Vagina (tissue), 2 donors: ENCODE measurements around the gene TTC7B. TPM values are rescaled to one million over a fixed set of nuclear protein-coding genes. Genes with fewer than 3 reads are reported as not detected.

Experiments
- DNase-seq, 2 donors: peaks; one replicate each; pipeline ENCODE4 v3.0.0-alpha.2; 2017; ENCODE audit errors: extremely low spot score in 2 of 2
- H3K27ac ChIP-seq: fragments of 200-600 bp; sonication (generic); one replicate; pipeline ENCODE4 v1.5.1; 2019
- H3K27me3 ChIP-seq: fragments of 200-600 bp; sonication (generic); one replicate; pipeline ENCODE4 v1.5.1; 2019
- H3K36me3 ChIP-seq, 2 donors: fragments of 200-600 bp; sonication (generic); one replicate each; pipeline ENCODE4 v1.5.1; 2017 to 2019
- H3K4me1 ChIP-seq: fragments of 200-600 bp; sonication (generic); one replicate; pipeline ENCODE4 v1.5.1; 2019
- H3K4me3 ChIP-seq, 2 donors: fragments of 200-600 bp; sonication (generic); 1 replicate in 1 of 2; 2 replicates in 1 of 2; pipeline ENCODE4 v1.5.1; 2016 to 2019
- H3K9me3 ChIP-seq: fragments of 200-600 bp; sonication (generic); one replicate; pipeline ENCODE4 v1.5.1; 2019
- POLR2A ChIP-seq, 2 donors: fragments of 450-650 bp; IDR thresholded peaks; one replicate each; pipeline ENCODE4 v1.6.1; 2017; ENCODE audit warnings: antibody characterized with exemption in 2 of 2, mild to moderate bottlenecking in 2 of 2, moderate library complexity in 2 of 2
- POLR2AphosphoS5 ChIP-seq, 2 donors: sonication (generic); formaldehyde crosslinking; IDR thresholded peaks; one replicate each; pipeline ENCODE4 v1.9.0; 2017; ENCODE audit warnings: antibody characterized with exemption in 2 of 2, mild to moderate bottlenecking in 2 of 2, low read depth in 1 of 2; ENCODE audit not compliant: insufficient read depth in 1 of 2
- intact Hi-C: fragments of 100-400 bp; cut with DNase I; formaldehyde crosslinking; loops from one replicate; pipeline ENCODE4 v1.15.1; 2023
- total RNA-seq: library from RNA; depleted of rRNA; stranded (reverse); fragments of >200 nt; gene quantifications from one replicate; pipeline ENCODE4 v1.2.3, GENCODE V29; 2016
- TF ChIP-seq, protein P1 (sequence below), 3 experiments: fragments of 450-650 bp in 2 of 3; fragments of 200-600 bp in 1 of 3; sonication (generic) in 1 of 3; IDR thresholded peaks; one replicate each; pipeline ENCODE4 v1.5.1; 2017 to 2019; ENCODE audit warnings: antibody characterized with exemption in 3 of 3, mild to moderate bottlenecking in 2 of 3, moderate library complexity in 2 of 3

Gene TTC7B
- total RNA-seq, 1 donor from 2014 or later: 56.0 TPM

DNA sequence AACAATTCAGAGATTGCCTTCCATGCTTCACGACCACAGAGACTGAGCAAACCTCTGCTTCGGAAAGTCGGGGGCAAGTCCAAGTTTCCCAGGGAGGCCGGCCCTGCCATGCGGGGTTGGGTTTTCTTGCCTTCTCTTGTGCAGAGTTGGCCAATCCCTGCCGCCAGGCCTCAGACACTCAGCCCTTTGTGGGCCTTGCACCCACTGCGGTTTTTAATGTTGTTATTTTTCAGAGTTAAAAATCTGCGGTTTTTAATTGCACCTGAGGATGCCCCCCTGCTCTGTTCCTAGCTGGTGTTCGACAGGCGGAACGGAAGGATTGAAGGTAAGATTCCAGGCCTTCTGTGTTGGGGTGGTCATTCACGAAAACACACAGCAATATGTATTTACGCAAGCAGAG is 310.7 kb downstream of the TTC7B start:
- Histone ChIP-seq H3K4me3 (no peak overlapping the region), H3K4me1 (peaks cover 5% of the 10 kb centered on the region), H3K27me3 (no peaks in the 10 kb centered on the region), H3K27ac (no peak overlapping the region), H3K9me3 (no peaks in the 10 kb centered on the region), H3K36me3 (no peaks in the 10 kb centered on the region)
- intact Hi-C loops: no loop called here
- no peak for TF ChIP-seq POLR2A (IDR thresholded peaks at IDR 0.05)
- TF ChIP-seq, protein P1, sequence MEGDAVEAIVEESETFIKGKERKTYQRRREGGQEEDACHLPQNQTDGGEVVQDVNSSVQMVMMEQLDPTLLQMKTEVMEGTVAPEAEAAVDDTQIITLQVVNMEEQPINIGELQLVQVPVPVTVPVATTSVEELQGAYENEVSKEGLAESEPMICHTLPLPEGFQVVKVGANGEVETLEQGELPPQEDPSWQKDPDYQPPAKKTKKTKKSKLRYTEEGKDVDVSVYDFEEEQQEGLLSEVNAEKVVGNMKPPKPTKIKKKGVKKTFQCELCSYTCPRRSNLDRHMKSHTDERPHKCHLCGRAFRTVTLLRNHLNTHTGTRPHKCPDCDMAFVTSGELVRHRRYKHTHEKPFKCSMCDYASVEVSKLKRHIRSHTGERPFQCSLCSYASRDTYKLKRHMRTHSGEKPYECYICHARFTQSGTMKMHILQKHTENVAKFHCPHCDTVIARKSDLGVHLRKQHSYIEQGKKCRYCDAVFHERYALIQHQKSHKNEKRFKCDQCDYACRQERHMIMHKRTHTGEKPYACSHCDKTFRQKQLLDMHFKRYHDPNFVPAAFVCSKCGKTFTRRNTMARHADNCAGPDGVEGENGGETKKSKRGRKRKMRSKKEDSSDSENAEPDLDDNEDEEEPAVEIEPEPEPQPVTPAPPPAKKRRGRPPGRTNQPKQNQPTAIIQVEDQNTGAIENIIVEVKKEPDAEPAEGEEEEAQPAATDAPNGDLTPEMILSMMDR (IDR thresholded peaks at IDR 0.05): no peak
- TF ChIP-seq POLR2AphosphoS5 (IDR thresholded peaks at IDR 0.05; ENCODE audit: insufficient read depth in 1 of 2, low read depth in 1 of 2): no peak
- no peak for DNase-seq

DNA sequence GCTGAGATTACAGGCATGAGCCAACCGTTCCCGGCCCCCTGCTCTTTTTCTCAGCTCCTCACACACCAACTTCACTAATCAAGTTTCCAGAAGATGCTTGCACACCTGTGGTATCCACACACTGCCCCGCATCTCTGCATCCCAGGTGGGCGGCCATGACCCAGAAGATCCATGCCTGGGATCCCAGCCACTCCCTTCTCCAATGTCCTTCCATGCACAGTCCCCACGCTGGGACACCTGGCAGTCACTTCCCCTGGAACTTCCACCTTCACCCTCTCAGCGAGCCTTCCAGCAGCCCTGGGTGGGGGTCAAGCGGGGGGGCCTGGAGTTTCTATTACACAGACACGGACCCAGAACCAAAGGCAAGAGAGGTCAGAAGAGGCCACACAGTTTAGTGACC is 311.6 kb downstream of the TTC7B start:
- no peak overlapping the region for H3K27ac ChIP-seq
- intact Hi-C loops: no loop called here
- peaks cover 5% of the 10 kb centered on the region for H3K4me1 ChIP-seq
- no peak for TF ChIP-seq POLR2AphosphoS5 (IDR thresholded peaks at IDR 0.05; ENCODE audit: insufficient read depth in 1 of 2, low read depth in 1 of 2)
- TF ChIP-seq, protein P1 (IDR thresholded peaks at IDR 0.05): no peak
- TF ChIP-seq POLR2A (IDR thresholded peaks at IDR 0.05): no peak
- no peaks in the 10 kb centered on the region for H3K27me3 ChIP-seq
- H3K4me3 ChIP-seq: no peak overlapping the region
- DNase-seq: no peak
- H3K36me3 ChIP-seq: no peaks in the 10 kb centered on the region
- H3K9me3 ChIP-seq: no peaks in the 10 kb centered on the region

DNA sequence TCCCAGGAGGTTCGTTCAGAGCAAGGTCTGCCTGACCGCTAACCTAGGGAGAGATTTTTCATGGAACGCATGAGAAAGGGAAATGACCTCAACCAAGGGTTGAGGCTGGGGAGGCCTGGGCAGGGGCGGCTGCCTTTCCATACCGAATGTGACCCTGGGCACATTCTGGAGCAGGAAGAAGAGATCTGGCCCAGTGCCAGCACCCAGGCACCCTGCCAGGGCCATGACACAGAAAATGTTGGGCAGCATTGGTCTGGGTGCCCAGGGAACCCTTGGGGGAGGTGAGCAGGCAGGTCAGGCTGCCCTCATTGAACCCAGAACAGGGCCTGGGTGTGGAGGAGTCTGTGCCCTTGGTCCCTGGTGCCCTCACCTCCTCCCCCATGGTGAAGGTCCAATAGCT is 312.6 kb downstream of the TTC7B start:
- TF ChIP-seq POLR2AphosphoS5 (IDR thresholded peaks at IDR 0.05; ENCODE audit: insufficient read depth in 1 of 2, low read depth in 1 of 2): no peak
- TF ChIP-seq POLR2A (IDR thresholded peaks at IDR 0.05): no peak
- TF ChIP-seq, protein P1 (IDR thresholded peaks at IDR 0.05): no peak
- no peaks in the 10 kb centered on the region for H3K36me3 ChIP-seq
- no peak overlapping the region for H3K27ac ChIP-seq
- H3K4me3 ChIP-seq: no peak overlapping the region
- intact Hi-C loops: no loop called here
- H3K27me3 ChIP-seq: no peaks in the 10 kb centered on the region
- no peaks in the 10 kb centered on the region for H3K9me3 ChIP-seq
- DNase-seq: no peak
- no peaks in the 10 kb centered on the region for H3K4me1 ChIP-seq

DNA sequence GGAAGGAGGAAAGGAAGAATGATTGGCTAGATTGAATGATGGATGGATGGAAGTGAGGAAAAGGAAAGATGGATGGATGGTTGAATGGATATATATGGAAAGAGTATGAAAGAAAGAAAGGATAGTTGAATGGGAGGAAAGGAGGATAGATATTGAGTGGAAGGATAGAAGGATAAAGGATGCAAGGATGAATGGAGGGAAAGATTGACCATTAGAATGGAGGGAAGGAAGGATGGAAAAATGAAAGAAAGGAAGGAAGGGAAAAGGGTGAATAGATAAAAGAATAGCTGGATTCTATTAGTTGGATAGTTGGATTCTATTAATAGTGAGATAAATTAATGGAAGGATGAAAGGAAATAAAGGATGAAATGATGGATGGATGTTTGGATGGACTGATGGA is 313.5 kb downstream of the TTC7B start:
- Histone ChIP-seq H3K36me3 (no peaks in the 10 kb centered on the region), H3K4me1 (no peaks in the 10 kb centered on the region), H3K4me3 (no peak overlapping the region), H3K27me3 (no peaks in the 10 kb centered on the region), H3K9me3 (no peaks in the 10 kb centered on the region), H3K27ac (no peak overlapping the region)
- intact Hi-C loops: no loop called here
- no peak for DNase-seq
- no peak for TF ChIP-seq POLR2AphosphoS5 (IDR thresholded peaks at IDR 0.05; ENCODE audit: insufficient read depth in 1 of 2, low read depth in 1 of 2)
- TF ChIP-seq POLR2A (IDR thresholded peaks at IDR 0.05): no peak
- TF ChIP-seq, protein P1 (IDR thresholded peaks at IDR 0.05): no peak

DNA sequence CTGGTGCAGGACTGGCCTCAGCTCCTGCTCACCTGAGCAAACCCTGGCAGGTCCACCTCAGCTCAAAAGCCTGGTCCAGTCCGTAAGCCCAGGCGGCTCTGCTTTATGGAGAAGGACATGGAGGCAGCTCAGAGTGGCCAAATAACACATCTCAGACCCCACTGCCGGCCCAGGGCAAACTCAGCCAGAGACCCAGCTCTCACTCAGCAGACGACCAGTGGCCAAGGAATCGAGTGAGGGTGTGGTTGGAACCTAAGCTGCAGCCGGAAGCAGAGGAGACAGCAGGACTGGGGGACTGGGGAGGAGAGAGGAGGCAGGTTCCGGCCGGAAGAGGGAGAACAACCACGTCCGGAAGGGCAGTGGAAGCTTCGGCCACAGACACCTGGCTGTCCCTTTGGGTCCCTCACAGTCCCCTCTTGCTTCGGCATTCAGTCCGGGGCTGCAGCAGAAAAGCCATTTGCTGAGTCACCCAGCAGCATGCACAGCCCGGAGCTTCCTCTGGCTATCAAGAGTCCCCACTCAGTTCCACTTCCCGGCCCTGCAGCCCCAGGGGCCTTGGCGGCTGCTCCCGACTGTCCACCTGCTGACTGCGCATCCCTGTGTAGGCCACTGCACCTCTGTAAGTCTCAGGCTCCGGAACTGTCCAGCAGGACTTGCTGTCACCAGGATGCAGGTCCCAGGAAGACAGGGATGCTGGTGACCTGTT is 315.4 kb downstream of the TTC7B start:
- DNase-seq: no peak
- TF ChIP-seq POLR2AphosphoS5 (IDR thresholded peaks at IDR 0.05; ENCODE audit: insufficient read depth in 1 of 2, low read depth in 1 of 2) (no peak), POLR2A (IDR thresholded peaks at IDR 0.05) (no peak)
- TF ChIP-seq, protein P1 (IDR thresholded peaks at IDR 0.05): no peak
- H3K27me3 ChIP-seq: no peaks in the 10 kb centered on the region
- no peaks in the 10 kb centered on the region for H3K9me3 ChIP-seq
- no peak overlapping the region for H3K4me3 ChIP-seq
- no peaks in the 10 kb centered on the region for H3K36me3 ChIP-seq
- no peak overlapping the region for H3K27ac ChIP-seq
- H3K4me1 ChIP-seq: no peaks in the 10 kb centered on the region
- intact Hi-C loops: no loop called here
